ENCODE results near the gene SELENOV. TPM values are rescaled to one million over a fixed set of nuclear protein-coding genes. Genes with fewer than 3 reads are reported as not detected.

SELENOV gene
- not detected for total RNA-seq

- peak; percentile 30 for DNase-seq
Observed at GRCh38 chr19:39514840-39515550, at the start of gene SELENOV. TSS of gene SELENOV (plus strand) at chr19:39515139. CDS start at chr19:39515213, 74 bp downstream.

- no peak for DNase-seq
Observed at GRCh38 chr19:39465956-39466747, 48.8 kb upstream of the SELENOV start.

GRCh38 chr19:39467941-39468340 lies 47.0 kb upstream of the SELENOV start:
- DNase-seq, result no peak

- DNase-seq, result no peak
Observed at GRCh38 chr19:39469036-39469435, 45.9 kb upstream of the SELENOV start.

GRCh38 chr19:39469567-39469966 lies 45.4 kb upstream of the SELENOV start:
- no peak for DNase-seq

GRCh38 chr19:39470724-39471339 lies 44.1 kb upstream of the SELENOV start:
- DNase-seq, result no peak

GRCh38 chr19:39471756-39472536 lies 43.0 kb upstream of the SELENOV start:
- DNase-seq, result no peak

GRCh38 chr19:39472746-39473442 lies 42.0 kb upstream of the SELENOV start:
- no peak for DNase-seq

- no peak for DNase-seq
Observed at GRCh38 chr19:39473443-39473960, 41.4 kb upstream of the SELENOV start.

- DNase-seq, result peak; percentile 67
Observed at GRCh38 chr19:39474139-39474620, 40.8 kb upstream of the SELENOV start.

GRCh38 chr19:39475748-39476147 lies 39.2 kb upstream of the SELENOV start:
- DNase-seq, result no peak

- peak; percentile 27 for DNase-seq
Observed at GRCh38 chr19:39479319-39479801, 35.6 kb upstream of the SELENOV start.

- peak; percentile 4 for DNase-seq
Observed at GRCh38 chr19:39479916-39480315, 35.0 kb upstream of the SELENOV start.

- peak; percentile 98 for DNase-seq
Observed at GRCh38 chr19:39480337-39481228, 34.4 kb upstream of the SELENOV start, which contains the start of gene TIMM50. TSS of gene TIMM50 (plus strand) at chr19:39480838. CDS start at chr19:39480854, 16 bp downstream.

- DNase-seq, result no peak
Observed at GRCh38 chr19:39481229-39481545, 33.8 kb upstream of the SELENOV start.

- DNase-seq, result no peak
Observed at GRCh38 chr19:39481676-39482075, 33.3 kb upstream of the SELENOV start.

GRCh38 chr19:39483141-39483540 lies 31.8 kb upstream of the SELENOV start:
- no peak for DNase-seq

- no peak for DNase-seq
Observed at GRCh38 chr19:39489756-39490155, 25.2 kb upstream of the SELENOV start.

- no peak for DNase-seq
Observed at GRCh38 chr19:39492225-39492624, 22.7 kb upstream of the SELENOV start.

GRCh38 chr19:39492788-39493187 lies 22.2 kb upstream of the SELENOV start:
- DNase-seq, result no peak
